SKM-1 treated with dmso at 0.1 percent for 144 hours (cell line): ENCODE measurements around the gene QRFPR.
"Not testable (repeated sequence)": the region's sequence is repeated elsewhere in the genome, so short reads cannot be mapped to it uniquely, and the experiment has no call there.

Experiments
- DNase-seq: peaks from one replicate; lab custom pipeline; 2025; ENCODE audit not compliant: unreplicated experiment; lab: John Stamatoyannopoulos, UW

Gene QRFPR

DNA sequence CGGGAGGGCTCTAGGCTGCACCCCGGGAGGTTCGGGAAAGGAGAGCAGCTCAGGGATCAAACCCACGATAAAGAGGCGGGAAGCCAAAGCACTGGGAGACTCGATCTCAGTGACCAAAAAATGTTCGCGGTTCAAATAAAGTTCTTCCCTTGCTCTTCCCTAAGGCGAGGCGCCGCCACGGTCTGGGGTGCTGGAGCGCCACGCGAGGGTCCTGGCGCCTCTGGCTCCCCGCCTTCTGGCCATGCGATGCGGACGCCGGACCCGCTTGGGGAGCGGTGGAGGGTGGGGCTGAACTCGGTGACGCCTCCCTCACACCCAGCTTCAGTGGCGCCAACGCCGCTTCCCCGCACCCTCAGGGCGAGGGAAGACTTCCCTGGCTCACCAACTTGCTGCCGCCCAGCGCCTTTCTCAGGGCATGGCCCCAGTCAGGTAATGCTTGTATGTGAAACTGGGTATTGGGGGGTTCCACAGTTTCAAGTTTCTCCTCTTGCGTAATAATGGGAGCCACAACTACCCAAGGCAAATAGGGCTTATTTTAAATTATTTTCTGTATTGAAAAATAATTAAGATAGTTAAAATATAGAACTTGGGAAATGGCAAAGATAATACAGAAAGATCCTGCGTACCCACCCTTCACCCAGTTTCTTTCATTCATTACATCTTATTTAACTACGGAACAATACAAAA, at the start of gene QRFPR:
Gene QRFPR, minus strand, starts transcription at position 243 of the 687 bp plus-strand sequence. CDS start 371 bp downstream, outside the sequence.
- peak; percentile 41 for DNase-seq

DNA sequence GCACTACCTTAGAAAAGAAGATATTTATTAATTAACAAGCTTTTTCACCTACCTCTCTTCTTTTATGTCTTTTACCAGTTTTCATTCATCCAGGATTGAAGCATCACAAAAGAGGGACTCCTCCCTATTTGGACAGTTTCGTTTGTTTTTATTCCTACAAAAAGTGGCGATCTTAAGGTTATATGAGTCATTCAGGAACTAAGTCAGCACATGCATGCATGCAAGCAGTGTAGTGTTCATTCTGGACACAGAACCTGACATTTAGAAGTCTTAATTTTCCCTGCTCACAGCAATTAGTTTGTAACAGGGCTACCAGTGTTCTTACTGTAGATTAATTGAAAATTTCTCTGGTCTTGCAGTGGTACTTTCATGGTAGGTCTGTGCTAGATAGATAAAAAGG, 47.9 kb upstream of the QRFPR start:
- no peak for DNase-seq

DNA sequence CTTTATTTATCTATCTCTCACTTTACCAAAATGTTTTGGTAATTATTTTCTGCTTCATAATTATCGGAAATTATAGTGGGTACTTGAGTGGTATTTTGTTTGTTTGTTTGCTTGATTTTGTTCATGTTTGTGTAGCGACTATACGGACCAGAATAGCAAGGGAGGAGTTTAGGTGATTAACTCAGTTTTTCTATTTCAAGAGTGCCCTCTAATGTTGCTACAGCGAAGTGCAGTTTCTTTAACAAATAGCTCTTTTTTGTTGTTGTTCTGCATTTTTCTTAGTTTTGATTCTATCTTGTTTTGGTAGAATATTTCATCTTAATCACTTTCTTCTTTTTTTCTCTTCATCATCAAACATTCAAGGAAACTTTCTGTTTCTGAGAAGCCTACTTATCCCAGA, 40.8 kb upstream of the QRFPR start:
- DNase-seq = peak; percentile 37

DNA sequence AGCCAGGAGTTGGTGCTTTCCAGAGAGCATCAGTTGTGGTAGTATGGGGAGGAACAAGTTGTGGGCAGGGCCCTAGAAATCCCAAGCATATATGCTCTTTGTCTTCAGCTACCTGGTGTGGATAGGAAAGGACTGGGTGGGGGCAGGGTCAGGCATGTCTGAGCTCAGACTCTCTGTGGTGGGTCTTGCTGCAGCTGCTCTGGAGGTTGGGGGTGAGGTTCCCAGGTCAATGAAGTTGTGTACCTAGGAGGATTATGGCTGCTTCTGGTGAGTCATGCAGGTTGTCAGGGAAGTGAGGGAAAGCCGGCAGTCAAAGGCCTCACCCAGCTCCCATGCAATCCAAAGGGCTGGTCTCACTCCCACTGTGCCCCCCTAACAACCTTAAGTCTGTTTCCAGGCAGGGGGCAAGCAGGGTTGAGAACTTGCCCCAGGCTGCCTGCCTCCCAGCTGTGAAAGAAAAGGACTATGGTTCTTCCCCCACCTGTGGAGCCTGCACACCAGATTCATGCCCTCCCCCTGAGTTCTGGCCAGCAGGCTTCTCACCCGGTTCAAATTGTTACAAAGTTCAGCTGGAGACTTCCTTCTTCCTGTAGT, 30.4 kb upstream of the QRFPR start:
- DNase-seq = no peak

DNA sequence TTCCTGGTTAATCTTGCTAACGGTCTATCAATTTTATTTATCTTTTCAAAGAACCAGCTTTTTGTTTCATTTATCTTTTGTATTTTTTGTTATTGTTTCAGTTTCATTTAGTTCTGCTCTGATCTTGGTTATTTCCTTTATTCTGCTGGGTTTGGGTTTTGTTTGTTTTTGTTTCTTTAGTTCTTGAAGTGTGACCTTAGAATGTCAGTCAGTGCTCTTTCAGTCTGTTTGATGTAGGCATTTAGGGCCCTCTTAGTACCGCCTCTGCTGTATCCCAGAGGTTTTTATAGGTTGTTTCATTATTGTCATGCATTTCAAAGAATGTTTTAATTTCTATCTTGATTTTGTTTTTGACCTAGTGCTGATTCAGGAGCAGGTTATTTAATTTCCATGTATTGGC, 27.7 kb upstream of the QRFPR start:
- DNase-seq = not testable (repeated sequence)

DNA sequence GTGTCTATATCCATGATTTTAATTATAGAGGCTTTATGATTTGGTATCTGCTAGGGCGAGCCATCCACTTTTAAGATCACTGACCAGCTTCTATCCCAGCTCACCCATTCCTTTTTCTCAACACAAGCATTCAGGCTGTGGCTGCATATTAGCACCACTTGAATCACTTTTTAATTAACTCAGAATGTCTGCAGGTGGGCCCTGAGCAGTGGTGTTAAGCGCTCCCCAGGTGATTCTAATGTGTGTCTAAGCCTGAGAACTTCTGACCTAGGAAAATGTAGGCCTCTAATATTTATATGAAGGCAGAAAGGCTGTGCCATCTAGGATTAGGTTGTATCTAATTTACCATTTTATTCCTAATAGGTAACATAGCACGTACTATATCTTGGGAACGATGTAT, 19.8 kb upstream of the QRFPR start:
- DNase-seq = no peak

DNA sequence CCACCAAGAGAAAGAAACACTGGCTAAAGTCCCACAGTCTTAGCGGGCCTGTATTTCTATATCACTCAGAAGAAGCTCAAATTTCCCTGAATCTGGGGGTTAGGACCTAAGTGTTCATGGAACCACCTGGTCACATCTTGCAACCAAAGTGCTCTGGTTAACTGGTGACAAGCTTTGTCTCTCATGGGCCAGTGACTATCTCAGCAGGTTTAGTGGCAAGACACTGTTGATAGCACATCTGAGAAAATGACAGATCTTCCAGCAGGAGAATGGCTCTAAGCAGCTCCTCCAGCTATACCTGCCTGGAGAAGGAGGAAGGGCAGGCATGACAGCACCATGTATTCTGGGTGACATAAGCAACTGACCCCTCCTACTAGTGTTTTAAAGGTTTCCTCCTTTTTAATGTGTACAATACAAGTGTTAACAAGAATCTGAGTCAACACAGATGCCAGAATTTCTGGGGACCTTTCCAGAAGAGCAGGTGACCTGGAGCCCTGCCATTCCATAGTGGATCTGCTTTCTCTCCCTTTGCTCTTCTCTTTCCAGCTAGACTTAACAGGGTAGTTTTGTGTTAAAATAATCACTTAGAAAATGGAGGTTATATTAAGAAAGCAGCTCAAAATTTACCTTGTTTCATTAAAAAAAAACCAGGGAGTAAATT, 17.3 kb upstream of the QRFPR start:
- DNase-seq = no peak

DNA sequence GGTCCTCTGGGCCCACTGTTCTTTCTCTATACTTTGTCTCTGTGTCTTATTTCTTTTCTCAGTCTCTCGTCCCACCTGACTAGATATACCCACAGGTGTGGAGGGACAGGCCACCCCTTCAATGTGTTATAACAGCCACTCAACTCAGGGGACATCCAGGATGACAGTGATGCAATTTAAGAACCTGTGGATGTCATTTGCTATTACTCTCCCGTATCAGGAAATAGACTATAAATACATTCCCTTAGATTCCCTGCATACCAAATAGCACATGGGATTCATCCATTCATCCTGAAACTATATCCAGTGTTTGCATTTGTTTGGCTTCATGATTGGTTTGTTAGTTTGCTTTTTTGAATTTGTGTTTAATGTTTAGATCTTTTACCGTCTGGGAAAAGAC, 16.6 kb upstream of the QRFPR start:
- DNase-seq = no peak

DNA sequence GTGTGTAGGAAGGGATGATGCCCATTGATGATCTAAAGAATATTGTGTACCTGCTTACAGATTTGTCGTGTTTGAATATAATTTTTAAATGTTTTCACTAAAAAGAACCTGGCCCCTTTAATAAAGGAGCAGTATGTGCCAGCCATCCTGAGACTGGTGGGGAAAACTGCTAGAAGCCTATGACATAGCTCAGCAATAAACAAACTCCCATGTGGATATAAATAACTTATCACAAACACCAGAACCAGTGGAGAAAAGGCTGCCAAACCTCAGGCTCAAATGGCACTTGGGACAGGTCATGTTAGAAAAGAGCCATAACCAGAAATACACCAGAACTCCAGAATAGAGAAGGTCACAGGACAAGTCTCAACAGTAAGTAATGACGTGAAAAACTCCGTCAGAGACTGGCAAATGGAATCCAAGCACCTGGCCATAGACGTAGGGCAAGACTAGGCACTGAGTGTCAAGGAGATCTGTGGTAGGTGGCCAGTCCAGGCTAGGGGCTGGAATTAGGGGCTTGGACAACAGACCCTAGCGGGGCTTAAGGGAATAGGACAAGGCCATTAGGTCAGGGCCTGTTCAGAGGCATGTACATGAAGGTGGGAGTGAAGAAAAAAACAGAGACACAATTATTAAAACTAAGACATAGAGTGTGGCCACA, 11.7 kb upstream of the QRFPR start:
- no peak for DNase-seq

DNA sequence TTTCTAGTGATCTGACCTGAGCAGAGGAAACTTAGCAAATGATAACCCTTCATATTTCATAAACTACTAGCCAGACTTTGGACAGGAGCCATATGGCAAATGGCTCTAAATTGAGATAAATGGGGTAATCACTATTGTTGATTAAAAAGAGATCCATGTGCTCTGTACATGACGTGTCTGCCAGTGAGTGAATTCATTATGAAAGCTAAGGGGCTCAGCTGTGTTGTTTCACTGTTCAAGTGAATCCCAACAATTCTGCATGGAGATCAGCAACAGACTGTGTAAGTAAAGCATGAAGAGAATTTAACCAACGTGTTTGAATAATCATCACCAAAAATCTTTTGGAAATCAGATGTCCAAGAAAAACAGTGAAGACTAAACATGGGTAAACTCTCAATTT, 9.5 kb upstream of the QRFPR start:
- no peak for DNase-seq

DNA sequence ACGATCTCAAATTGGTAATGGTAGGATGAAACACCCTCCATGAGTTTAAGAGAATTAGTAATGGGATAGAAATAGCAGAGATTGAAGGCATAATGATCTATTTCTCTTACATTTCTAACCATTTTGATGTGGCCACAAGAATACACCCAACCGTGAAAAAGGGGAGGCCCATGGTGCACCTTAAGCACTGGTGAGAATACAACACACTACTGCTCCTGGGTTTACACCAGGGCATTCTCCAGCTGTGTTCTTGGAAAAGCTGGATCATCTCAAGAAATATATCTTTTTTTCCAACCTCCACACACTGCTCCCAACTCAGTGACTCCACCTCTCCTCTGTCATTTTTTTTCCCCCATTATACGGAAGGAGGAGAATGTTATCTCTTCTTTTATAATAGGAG, 1.5 kb downstream of the QRFPR start:
- no peak for DNase-seq

DNA sequence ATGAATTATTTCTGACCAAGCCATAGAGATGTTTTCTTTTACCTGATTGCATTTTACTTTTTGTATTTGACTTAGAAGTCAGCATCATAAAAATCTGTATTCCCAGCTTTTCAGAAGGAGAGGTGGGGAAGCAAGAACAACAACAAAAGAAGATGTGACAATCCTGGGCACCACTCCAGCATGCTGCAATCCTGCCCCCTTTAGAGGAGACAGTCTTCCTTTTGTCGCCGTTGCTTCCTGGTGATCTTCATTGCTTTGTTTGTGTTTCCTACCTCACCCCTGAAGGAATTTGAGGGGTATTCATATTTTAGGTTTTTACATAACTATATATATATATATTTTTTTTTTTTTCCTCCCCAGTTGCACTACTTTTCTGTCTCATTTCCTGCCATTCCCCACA, 3.7 kb downstream of the QRFPR start:
- no peak for DNase-seq

DNA sequence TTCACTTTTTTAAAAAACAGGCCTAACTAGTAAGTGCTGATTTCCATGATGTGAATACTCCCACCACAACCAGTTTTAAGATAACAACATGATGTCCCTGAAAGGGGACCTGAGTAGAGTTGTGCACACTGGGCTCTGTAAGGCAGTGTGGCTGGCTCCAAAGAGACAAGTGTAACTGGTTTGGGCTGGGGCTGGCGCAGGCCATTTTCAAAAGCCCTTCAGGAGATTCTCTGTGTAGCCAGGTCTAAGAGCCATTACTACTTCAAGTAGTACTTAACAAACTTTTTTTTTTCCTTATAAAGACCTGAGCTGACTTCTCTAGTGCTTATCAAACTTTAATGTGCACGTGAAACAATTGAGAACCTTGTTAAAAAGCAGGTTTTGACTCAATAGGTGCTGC, 4.3 kb downstream of the QRFPR start:
- DNase-seq = no peak

DNA sequence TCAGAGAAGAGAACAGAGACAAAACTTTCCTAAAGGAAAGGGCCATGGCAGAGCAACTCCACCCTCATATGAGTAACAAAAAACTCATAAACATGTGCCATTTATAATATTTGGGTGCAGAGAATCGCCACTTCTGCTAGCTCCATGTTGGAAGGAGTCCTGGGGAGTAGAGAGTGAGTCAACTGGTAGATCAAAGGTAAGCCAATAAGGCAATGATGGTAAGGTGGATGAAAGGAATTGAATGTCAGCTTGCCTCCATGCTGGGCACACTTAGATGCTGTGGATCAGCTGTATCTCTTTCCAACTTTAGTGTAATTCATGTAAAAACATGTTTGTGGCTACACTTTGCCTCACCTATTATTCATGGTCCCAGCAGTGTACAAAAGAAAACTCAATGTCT, 4.7 kb downstream of the QRFPR start:
- DNase-seq = no peak

DNA sequence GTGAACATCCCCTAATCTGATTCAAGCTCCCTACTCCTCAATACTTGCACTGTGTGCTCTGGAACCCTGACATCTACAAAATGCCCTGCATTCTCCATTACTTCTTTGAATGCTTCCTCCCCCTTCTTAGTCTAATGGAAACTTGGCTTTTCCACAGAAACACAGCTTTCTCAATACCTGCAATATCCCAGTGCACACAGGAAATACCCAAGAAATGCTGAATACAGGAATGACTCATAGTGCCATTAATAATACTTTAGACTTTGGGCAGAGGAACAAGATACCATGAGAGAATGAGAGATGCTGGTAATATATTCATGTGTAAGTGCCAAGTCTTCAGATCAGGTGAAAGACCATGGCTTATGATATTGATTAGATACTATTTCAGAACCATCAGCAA, 5.6 kb downstream of the QRFPR start:
- no peak for DNase-seq

DNA sequence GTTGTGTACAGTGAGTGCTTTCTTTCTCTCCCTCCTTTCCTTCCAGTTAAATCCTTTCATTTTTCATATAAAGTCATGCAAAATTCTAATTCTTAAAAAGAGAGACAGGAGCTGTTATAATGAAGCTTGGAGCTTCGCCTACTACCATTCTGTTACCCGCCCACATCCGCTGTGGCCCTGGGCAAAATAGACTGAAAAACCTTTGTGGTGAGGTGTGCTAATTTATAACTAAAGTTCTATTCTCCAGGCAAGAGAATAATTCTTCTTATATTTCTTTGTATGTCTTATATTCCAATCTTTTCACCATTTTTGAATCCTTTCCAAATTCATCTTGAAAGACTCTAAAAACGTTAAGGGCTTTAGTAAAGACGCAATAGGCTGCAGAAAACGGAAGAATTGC, 7.0 kb downstream of the QRFPR start:
- DNase-seq = no peak

DNA sequence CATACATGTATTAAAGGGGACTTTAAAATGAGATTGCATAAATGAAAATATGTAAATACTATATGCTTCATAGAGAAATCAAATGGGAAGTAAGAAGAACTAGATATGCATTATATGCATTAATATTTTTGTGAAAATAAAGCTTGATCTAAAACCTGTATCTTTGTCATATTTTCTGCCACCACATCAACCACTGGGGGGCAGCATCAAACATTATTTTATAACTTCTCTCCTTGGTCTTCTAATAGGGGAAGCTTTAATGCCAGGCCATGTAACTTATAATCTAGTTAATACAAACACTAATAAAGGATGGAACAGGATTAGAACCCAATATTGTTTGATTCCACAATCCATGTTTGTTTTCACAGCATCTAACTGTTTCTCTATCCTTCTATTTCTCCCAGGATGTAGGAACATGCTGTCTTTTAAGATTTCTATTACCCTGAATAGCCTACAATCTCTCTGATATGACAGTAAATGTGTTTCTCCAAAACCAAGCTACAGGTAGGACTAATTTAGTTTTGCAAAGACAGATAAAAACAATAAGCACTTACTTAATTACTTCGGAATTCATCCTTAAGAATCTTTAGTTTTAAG, 10.0 kb downstream of the QRFPR start:
- no peak for DNase-seq

DNA sequence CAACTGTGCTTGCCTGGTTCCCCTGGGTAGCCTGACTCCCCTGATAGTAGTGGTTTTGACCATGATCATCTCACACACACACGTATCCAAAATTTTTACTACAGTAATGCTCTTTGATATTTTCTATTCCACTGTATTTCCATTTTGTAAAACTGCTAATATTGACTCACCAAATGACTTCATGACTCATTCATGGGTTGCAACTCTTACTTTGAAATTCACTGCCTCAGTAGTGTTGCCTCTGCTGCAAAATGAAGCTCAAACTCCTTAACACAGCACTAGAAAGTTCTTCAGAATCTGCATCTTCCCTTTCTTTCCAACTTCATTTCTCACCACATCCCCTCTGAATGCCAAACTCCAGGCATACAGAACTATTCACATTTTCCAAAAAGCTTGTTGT, 20.3 kb downstream of the QRFPR start:
- DNase-seq = no peak

DNA sequence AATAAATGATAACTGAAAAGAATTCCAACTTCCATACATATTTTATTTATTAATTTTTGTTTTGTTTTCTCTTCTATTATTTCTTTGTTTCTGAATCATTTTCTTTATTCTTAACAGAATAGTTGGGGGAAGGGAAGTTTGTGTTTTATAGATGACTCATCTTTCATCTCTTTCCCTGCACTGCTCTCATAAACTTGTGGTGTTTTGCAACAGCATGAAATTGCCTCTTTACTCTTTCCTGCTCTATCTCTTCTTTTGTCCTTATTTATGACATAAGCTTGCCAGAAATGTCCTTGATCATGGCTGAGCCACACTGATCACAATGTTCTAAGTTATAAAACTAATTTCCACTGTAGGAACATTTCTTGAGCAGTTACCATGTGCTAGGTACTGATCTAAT, 22.3 kb downstream of the QRFPR start:
- DNase-seq = no peak

DNA sequence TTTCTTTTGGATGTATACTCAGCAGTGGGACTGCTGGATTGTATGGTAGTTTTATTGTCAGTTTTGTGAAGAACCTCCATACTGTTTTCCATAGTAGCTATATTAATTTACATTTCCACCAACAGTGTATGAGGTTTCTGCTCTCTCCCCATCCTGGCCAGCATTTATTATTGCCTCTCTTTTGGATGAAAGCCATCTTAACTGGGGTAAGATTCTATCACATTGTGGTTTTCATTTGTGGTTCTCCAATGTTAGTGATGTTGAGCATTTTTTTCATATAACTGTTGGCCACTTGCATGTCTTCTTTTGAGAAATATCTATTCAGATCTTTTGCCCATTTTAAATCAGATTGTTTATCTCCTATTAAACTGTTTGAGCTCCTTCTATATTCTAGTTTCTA, 27.6 kb downstream of the QRFPR start:
- DNase-seq = no peak

DNA sequence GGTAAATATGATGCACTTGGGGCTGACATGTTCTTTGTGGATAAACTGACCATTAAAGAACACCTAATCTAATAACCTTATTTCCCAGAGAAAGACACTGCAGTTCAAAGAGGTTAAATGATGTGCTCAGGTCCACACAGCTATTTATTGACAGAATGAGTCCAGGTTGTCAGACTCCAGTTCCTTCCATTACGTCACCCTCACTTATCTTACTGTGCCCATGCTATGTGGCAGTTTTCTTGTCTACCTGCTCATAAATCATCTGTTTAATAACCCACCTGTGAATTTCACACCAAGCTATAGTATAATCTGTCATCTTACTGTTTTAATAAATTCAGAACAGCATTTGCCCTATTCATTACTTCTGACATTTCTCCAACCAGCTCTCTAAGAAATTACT, 36.7 kb downstream of the QRFPR start:
- no peak for DNase-seq

DNA sequence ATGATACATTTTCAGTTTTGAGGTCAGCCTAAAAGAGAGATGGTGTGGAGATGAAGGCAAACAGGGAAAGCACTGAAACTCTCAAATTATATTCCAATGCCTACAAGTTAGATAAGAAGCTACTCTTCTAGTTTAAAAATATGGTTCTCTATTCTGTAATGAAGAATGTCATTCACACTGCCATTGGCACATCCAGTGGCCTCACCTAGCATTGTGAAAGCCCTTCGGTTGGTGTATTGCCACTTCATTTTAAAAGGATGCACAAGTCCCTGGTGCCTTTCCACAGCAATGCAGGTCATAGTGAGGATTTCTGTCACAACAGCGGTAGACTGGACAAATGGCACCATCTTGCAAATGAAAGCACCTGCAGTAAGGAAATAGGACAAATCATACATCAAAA, 40.6 kb downstream of the QRFPR start:
- no peak for DNase-seq
